HG03460 (cell line): ENCODE results near the gene PARG.
"Not testable (repeated sequence)": the region's sequence is repeated elsewhere in the genome, so short reads cannot be mapped to it uniquely, and the experiment has no call there.

Source experiments
- ATAC-seq: cut with Tn5 transposase; IDR thresholded peaks from one replicate; pipeline ENCODE4 v1.9.1; 2021; ENCODE audit not compliant: unreplicated experiment

The PARG gene

DNA sequence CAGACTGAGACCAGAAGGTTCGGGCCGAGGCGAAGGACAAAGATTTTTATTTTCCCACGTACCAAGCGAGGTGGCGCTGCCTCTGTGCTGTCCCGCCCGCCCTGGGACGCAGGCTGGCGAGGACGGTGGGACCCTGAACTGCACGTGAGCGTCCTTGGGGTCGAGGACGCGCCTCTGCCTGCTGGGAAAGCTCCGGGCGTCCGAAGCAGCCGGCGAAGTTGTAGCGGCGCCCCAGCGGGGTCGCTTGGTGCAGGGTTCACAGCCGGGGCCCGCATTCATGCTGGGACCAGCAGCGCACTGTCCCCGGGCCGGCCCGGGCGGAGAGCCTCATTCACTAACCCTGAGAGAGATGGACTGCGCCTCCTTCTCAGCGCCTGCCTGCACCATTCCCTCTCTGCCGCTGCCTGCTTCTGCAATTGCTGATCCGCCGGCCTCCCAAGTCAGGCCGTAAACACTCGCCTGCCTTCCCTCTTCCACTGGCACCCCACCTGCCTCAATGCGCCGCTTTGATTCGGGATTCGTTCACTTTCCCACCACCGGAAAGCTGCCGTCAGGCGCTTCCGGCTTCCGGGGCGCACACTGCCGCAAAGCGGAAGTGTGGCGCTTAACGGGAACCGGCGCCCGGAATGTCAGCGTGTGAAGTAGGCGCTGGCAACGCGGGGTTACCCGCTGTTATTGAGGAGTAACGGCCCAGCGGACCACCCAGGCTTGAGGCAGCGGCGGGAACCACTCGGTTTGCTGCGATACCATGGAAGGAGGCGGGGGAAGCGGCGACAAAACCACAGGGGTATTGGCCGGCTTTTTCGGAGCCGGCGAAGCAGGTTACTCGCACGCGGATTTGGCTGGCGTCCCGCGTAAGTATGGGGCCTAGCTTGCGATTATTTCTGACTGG, at the start of gene PARG, which contains the start of gene TIMM23B:
Gene PARG, minus strand, starts transcription at position 581 of the 892 bp plus-strand sequence. Its CDS starts 302 bp downstream, at position 279.
Gene TIMM23B, plus strand, starts transcription at position 607 of the 892 bp plus-strand sequence. Its CDS starts 142 bp downstream, at position 749.
- peak; percentile 76 for ATAC-seq

DNA sequence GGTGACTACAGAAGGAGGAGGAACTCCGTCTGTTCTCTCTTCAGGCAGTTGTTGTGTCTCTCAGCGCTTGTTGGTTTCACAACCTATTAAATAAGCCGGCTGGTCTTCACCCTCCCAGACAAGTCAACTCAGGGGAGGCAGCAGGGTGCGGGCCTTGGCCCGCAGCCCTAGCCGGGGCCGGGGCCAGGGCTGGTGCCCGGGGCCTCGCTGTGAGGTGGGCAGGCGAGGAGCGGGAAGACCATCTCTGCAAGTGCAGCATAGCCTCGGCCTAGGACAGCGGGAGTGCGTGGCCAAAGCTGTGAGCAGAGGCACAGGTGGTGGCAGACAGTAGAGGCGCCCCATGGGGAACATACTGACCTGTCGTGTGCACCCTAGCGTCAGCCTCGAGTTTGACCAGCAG, 46.5 kb upstream of the PARG start, which contains the start of gene AGAP6:
Gene AGAP6, plus strand, starts transcription at position 31 of the 400 bp plus-strand sequence. Its CDS starts 310 bp downstream, at position 341.
- ATAC-seq: not testable (repeated sequence)

DNA sequence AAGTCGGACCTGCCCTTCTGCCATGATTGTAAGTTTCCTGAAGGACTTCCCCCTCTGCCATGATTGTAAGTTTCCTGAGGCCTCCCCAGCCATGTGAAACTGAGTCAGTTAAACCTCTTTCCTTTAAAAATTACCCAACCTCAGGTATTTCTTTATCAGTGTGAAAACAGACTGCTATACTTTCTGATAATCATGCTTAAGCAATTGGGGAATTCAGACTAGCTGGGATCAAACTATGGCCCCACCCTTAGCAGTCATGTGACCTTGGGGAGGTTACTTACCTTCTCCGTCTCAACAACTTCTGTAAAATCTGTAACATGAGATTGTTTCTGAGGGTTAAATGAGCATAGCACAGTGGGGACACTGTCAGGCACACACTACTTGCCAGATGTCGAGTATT, 45.4 kb upstream of the PARG start:
- ATAC-seq: not testable (repeated sequence)

DNA sequence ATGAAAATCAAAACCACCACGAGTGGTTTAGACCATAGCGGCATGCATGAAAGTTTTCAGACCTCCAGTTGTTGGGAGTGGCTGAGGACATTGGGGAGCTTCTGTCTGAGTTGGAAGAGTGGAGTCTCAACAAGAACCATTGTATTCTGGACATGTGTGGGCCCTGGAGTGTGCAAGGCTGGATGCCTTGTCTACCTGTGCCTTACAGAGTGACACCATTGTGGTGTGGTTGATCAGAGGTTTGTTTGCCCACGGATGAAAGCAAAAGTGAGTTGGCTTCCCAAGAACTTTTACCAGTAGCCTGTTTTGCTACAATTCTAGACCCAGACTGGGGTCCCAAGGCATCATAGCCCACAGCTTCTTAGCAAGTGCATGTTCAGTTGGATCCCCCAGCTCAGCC, 35.9 kb upstream of the PARG start:
- not testable (repeated sequence) for ATAC-seq

DNA sequence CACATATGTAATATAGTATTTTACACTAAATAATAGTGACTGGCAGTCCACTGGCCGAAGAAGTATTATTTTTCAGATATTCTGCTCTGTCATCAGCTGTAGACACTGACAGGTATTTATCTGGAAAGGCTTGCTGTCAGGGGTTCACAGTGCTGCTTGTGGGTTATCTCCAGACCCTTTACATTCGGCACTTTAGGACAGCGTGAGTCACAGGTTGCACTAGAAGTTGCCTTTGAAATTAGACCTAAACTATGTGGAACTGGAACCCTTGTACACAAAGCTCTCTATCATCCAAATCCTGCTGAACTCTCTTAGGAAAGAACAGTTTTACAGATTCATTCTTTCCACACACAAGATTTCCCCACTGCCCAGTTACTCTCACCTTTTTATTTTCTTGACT, 30.3 kb upstream of the PARG start:
- ATAC-seq: not testable (repeated sequence)

DNA sequence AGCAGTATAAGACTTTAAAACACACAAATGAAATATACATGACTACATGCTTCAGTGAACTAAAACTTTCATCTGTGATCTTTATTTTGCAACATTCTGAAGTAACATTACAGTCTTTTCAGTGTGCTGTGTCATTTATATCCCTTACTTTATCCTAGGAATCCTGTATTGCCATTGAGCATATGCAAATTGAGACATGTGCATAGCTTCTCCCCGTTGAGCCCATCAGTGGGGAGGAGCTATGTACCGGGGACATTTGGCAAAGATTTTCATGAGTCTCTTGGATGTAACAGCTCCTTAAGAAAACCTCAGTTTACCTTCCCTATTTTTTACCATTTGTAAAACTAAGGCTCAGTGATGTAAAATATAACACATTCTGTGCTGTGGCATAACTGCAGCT, 29.6 kb upstream of the PARG start:
- ATAC-seq: not testable (repeated sequence)

DNA sequence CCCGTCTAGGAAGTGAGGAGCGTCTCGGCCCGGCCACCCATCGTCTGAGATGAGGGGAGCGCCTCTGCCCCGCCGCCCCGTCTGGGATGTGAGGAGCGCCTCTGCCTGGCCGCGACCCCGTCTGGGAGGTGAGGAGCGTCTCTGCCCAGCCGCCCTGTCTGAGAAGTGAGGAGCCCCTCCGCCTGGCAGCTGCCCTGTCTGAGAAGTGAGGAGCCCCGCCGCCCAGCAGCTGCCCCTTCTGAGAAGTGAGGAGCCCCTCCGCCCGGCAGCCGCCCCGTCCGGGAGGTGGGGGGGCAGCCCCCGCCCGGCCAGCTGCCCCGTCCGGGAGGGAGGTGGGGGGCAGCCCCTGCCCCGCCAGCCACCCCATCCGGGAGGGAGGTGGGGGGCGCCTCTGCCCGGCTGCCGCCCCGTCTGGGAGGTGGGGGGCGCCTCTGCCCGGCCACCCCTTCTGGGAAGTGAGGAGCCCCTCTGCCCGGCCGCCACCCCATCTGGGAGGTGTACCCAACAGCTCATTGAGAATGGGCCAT, 28.6 kb upstream of the PARG start:
- ATAC-seq: not testable (repeated sequence)

DNA sequence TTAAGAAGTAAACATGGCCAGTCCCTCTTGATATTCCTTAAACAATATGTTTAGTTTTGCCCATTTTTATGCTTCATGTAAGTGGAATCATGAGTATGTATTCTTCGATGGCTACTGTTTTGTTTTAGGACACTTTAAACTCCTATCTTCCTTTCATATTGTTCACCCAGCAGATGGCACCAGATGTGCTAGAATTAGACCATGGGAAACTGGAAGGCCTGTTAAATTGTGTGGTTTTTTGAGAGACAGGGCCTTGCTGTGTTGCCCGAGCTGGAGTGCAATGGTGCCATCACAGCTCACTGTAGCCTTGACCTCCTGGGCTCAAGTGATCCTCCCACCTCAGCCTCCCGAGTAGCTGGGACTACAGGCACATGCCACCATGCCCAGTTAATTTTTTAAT, 11.3 kb upstream of the PARG start:
- not testable (repeated sequence) for ATAC-seq

DNA sequence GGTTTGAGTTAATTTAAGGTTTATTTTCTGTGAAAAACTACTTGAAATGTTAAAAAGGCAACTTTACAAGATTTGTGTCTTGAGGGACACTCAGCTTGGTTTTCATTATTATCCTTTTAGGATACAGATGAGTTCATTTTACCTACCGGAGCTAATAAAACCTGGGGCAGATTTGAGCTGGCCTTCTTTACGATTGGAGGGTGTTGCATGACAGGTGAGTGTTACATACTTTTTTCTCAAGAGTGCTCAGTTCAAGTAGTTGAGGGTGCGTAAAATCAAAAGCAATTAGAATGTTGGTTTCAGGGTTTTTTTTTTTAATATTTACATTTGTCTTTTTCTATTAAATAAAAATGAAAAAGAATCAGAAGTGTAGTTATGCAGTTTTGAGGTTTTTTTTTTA, 10.2 kb upstream of the PARG start:
- not testable (repeated sequence) for ATAC-seq

DNA sequence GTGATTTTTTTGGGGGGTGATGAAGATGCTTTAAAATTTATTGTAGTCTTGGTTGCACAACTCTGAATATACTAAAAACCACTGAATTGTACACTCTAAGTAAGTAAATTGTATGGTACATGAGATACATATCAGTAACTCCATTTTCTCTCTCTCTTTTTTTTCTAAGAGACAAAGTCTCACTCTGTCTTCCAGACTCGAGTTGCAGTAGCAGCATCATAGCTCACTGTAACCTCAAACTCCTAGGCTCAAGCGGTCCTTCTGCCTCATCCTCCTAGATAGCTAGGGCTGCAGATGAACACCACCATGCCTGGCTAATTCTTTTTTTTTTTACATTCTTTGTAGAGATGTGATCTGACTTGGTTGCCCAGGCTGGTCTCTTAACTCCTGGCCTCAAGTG, 6.9 kb upstream of the PARG start:
- ATAC-seq: not testable (repeated sequence)

DNA sequence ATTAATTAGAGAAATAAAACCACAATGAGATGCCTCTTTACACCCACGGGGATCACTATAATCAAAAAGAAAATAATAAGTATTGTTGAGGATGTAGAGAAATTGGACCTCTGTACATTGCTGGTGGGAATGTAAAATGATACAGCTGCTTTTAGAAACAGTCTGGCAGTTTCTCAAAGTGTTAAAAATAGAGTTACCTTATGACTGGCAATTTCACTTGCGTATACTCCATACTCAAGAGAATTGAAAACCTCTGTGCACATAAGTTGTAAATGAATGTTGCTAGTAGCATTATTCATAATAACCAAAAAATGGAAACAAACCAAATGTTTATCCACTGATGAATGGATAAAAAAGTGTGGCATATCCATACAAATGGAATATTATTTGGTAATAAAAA, 6.3 kb upstream of the PARG start:
- peak; percentile 62 for ATAC-seq

DNA sequence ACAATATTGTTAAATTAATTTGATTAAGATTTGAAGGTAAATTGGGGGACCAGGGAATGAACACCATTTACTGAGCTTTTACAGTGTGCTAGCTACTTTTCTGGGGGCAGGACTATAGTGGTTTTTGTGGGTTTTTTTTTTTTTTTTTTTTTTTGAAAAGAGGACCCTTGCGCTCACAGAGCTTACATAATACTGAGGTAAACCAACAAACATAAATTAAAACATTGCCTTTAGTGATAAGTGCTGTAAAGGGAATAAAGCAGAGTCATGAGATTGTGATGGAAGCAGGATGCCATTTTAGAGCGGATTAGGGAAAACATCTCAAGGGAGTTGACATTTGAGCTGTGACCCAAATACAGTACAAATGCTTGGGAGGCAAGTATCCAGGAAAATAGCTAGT, 1.8 kb upstream of the PARG start:
- not testable (repeated sequence) for ATAC-seq

DNA sequence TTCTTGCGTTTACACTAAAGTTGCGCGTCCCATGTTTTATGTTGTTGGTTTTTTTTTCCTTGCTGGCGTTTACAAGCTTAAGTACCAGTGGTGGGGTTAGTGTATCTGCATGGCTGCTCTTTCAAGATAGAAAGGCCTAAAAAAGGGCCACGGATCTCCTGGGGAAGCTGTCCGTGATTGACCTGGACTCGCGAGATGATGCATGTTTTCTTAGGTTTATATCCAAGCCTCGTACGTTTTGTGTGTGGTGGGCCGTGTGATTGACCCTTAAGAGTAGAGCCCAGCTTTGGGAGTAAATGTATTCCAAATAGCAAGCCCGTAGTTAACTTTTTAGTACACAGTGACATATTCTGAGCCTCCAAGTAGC, 495 bp upstream of the PARG start:
- ATAC-seq: peak; percentile 12

DNA sequence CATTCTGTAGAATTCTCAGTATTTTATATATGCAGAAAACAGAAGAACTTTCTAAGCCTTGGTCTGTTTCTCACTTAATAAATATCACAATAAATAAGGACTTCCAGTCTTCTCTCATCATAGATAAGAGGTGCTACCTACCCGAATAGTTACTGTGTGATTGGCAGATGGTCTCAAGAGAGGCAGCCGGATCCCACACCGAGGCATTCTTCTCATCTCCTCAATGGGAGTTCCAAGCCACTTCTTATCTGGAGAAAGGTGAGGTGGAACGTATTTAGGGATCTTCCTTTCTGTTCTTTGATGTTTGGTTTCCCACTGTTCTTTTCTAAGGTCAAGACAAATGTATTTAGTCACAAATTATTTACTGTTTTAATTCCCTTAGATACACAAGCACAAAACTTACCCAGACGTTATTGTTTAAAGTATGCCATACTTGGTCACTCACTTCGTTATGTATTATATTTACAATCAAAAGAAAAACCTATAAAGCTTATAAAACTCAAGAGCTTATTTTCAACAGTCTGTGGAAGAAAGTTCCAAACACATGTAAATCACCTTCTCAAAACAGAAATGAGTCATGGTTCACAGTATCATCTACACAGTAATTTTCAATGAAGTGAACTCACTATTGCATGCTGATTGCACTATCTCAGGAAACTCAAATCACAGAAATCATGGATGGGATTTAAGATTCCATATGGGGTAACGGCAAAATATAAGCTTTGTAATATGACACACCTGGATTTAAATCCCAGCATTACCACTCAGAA, 9.7 kb downstream of the PARG start:
- ATAC-seq: not testable (repeated sequence)

DNA sequence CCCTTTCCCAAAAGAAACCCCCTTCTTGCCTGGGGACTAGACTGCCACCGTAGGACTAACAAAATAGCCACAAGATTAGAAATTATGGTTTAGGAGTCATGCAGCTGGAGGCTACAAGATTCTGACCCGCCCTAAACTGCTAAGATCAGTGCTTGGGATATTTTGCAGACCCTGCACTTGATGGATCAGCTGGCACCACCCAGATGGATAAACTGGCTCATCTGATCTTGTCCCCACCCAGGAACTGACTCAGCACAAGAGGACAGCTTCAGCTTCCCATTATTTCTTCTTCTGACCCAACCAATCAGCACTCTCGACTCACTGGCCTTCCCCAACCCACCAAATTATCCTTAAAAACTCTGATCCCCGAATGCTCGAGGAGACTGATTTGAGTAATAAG, 10.6 kb downstream of the PARG start:
- ATAC-seq: not testable (repeated sequence)

DNA sequence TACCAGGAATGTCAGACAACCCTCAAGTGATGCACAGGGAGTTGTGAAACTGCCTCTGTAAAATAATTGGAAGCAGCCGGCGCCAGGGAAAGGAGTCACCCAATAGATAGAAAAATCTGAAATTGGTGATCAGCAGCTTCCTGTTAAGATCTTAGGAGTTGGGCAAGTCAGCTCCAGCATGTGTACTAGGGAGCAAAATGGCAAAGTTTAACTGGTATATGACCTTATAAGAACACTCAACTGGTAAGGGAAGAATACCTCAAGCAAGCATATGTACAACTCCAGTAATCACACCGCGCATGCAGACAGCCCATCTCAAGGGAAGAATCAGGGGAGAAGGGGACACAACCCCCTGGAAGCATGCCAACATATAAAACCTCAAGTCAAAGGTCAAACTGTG, 18.3 kb downstream of the PARG start:
- ATAC-seq: not testable (repeated sequence)

DNA sequence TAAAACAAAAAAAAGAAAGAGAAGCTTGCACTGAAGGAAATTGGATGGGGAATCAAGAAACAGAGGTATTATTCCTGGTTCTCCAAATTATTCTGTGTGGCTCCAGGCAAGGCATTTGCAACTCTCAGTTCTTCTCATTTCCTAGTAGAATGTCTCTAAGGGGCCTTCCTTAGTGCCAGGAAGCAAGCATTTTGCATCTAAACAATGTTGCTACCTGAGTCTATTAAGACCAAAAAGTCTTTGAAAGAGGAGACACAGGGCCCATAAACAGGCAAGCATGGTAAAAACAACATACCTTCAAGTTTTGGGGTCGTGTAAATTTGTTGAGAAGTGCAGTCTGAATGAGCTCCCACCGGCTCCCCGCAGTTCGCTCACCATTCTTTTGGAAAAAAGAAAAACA, 19.8 kb downstream of the PARG start:
- not testable (repeated sequence) for ATAC-seq

DNA sequence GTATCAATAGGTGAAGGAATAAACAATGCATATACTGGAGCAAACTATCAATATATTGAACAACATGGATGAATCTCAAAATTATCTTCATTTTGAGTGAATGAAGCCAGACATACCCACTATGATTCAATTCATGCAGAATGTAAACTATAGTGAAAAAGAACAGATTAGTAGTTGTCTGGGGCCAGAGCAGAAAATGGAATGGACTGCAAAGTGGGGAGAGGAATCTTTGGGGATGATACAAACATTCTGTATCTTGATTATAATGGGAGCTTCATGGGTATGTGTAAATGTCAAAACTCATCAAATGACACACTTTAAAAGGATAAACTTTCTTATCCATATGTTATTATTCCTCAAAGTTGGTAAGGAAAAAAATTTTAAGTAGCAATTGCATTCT, 23.9 kb downstream of the PARG start:
- not testable (repeated sequence) for ATAC-seq

DNA sequence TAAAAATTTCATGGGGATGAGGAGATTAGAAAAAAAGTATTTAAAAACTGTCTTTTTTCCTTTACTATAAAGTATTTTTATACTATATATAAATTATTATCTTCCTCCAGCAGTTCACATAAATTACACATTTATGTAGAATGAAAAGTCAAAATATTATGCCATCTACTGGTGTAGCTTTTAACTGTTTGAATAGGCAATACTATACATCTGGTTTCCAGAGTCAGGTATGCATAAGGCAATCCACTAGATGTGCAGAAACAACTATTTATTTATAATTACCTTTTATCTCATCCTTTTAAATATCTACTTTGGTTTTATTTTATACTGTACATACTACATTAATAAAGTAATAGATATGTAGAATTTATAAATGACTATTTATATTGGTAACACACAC, 25.4 kb downstream of the PARG start:
- ATAC-seq: not testable (repeated sequence)

DNA sequence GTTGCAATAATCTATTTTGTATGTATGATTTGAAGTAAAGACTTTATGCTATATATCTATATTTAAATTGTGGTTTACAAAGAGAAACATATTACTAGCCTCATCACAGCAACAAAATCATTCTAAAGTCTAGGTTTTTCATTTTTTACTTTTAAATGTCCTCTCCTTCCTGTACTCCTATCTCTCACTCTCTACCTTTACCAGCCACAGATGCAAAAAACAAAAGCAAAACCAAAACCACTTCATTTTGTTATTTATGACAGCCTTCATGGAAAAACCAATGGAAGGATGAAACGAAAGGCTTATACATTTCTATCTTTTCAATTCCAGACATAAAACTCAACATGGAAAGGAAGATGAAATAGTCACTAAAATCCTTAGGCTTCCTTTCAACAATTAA, 31.5 kb downstream of the PARG start:
- ATAC-seq: not testable (repeated sequence)
